Endometrial microvascular endothelial cells (primary cell): ENCODE measurements around the gene CHCHD6. TPM values are rescaled to one million over a fixed set of nuclear protein-coding genes. Genes with fewer than 3 reads are reported as not detected.

Experiments
- in situ Hi-C: cut with HindIII; loops from 2 replicates; pipeline ENCODE4 v1.10.0; 2017; ENCODE audit warnings: low sequenced_read_pairs, low pct_unique_long_range_greater_than_20kb; ENCODE audit errors: inconsistent ontology term
- total RNA-seq: library from RNA; depleted of rRNA; stranded (reverse); fragments of >200 nt; gene quantifications from one replicate; pipeline ENCODE4 v1.2.3, GENCODE V29; 2015; ENCODE audit errors: inconsistent ontology term

Gene CHCHD6
- total RNA-seq, 1 donor from 2014 or later = 18.3 TPM

- in situ Hi-C loops = no loop called here
Observed at GRCh38 chr3:126836220-126836860, 132.3 kb downstream of the CHCHD6 start.

- in situ Hi-C loops = no loop called here
Observed at GRCh38 chr3:126837773-126838172, 133.7 kb downstream of the CHCHD6 start.

GRCh38 chr3:126845920-126846715 lies 142.1 kb downstream of the CHCHD6 start:
- in situ Hi-C loops = no loop called here

GRCh38 chr3:126847061-126847460 lies 143.0 kb downstream of the CHCHD6 start:
- in situ Hi-C loops = no loop called here

GRCh38 chr3:126848991-126849390 lies 145.0 kb downstream of the CHCHD6 start:
- in situ Hi-C loops = no loop called here

GRCh38 chr3:126849768-126850167 lies 145.7 kb downstream of the CHCHD6 start:
- in situ Hi-C loops = no loop called here

- in situ Hi-C loops = no loop called here
Observed at GRCh38 chr3:126850370-126851085, 146.5 kb downstream of the CHCHD6 start.

- in situ Hi-C loops = no loop called here
Observed at GRCh38 chr3:126851382-126851781, 147.3 kb downstream of the CHCHD6 start.

- in situ Hi-C loops = no loop called here
Observed at GRCh38 chr3:126851934-126852333, 147.9 kb downstream of the CHCHD6 start.

- in situ Hi-C loops = no loop called here
Observed at GRCh38 chr3:126852511-126852910, 148.5 kb downstream of the CHCHD6 start.

- in situ Hi-C loops = no loop called here
Observed at GRCh38 chr3:126854666-126855065, 150.6 kb downstream of the CHCHD6 start.

GRCh38 chr3:126855374-126855773 lies 151.3 kb downstream of the CHCHD6 start:
- in situ Hi-C loops = no loop called here

GRCh38 chr3:126857928-126858327 lies 153.9 kb downstream of the CHCHD6 start:
- in situ Hi-C loops = no loop called here

- in situ Hi-C loops = no loop called here
Observed at GRCh38 chr3:126858401-126858800, 154.4 kb downstream of the CHCHD6 start.

- in situ Hi-C loops = no loop called here
Observed at GRCh38 chr3:126858887-126859286, 154.8 kb downstream of the CHCHD6 start.

GRCh38 chr3:126859415-126860246 lies 155.6 kb downstream of the CHCHD6 start:
- in situ Hi-C loops = no loop called here

GRCh38 chr3:126865736-126866135 lies 161.7 kb downstream of the CHCHD6 start:
- in situ Hi-C loops = no loop called here

- in situ Hi-C loops = no loop called here
Observed at GRCh38 chr3:126866175-126866759, 162.2 kb downstream of the CHCHD6 start.
